Measurements from ENCODE around the gene RHCG.
"Not testable (repeated sequence)": the region's sequence is repeated elsewhere in the genome, so short reads cannot be mapped to it uniquely, and the experiment has no call there.

The RHCG gene

DNA sequence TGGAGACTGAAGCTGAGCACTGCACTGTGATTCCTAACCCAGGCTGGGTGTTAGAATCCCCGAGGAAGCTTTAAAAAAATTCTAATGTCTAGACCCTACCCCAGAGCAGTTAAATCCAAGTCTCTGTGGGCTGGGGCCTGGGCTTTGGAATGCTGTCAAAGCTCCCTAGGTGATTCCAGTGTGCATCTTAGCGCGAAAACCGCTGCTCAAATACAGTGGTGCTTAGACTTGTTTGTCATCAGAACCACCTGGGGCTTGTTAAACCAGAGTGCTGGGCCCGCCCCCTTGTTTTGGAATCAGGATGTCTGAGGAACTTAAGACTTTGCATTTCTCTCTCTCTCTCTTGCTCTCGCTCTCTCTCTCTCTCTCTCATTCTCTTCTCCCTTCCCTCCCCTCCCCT, 20.7 kb downstream of the RHCG start:
- DNase-seq: no peak

DNA sequence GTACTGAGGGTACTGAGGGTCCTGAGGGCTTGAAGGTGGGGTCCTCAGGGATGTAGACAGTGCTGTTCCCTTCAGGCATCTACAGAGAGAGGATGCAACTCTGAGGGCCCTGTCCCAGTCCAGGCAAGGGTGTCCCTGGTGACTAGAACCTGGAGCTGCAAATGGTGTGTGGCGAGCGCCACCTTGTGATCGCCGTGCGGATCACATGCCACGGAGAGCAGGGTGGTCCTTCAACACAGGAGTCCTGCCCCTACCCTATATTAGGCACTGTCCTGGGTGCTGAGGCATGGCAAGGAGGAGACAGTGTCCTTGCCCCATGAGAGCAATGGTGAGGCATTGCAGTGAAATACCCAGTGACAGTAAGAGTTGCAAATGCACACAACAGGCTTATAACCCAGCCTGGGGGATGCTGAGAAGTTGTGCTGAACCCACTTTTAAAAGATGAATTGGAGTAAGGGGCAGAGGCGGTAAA, 23.6 kb downstream of the RHCG start:
- DNase-seq: peak; percentile 17

- peak; percentile 51 for DNase-seq
These were observed 26.8 kb downstream of the RHCG start for GRCh38 chr15:89469426-89470096.

DNA sequence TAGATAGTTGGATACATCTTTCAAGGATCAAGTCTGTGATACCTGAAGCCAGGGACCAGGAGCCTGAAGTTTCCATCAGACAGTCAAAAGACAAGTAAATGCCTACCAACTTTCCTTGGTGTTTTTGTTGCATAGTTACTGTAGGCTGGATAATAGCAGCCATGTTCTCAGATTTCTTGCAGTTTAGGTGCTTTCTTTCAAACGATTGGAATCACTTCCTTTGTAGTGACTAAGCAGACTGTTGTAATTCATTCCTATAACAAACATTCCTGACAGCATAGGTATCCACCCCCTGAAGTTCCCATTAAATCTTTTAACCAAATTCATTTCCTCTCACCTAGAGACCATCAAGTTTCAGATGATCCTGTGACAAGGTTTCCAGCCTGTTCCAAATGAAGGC, 27.6 kb downstream of the RHCG start:
- DNase-seq: not testable (repeated sequence)

- DNase-seq: no peak
These were observed 33.3 kb downstream of the RHCG start for GRCh38 chr15:89463113-89463512.

- no peak for DNase-seq
These were observed 34.0 kb downstream of the RHCG start for GRCh38 chr15:89462198-89462912.

DNA sequence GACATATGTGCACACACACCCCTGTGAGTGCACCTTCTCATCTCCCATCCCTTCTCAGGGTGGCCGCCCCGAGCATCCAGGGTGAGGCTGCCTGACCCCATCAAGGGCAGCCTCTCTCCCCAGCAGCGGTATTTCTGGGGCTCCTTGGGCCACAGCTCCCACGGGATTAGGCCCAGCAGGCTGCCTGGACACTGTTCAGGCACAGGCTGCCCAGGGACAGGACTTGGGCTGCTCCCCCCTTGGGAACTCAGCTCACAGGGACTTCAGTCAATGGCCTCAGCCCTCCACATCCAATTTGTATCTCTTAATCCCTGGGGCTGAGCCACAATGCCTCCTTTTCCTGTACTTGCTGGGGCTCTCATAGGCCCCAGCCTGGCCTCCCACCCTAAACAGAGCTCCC, 35.0 kb downstream of the RHCG start:
- no peak for DNase-seq

DNA sequence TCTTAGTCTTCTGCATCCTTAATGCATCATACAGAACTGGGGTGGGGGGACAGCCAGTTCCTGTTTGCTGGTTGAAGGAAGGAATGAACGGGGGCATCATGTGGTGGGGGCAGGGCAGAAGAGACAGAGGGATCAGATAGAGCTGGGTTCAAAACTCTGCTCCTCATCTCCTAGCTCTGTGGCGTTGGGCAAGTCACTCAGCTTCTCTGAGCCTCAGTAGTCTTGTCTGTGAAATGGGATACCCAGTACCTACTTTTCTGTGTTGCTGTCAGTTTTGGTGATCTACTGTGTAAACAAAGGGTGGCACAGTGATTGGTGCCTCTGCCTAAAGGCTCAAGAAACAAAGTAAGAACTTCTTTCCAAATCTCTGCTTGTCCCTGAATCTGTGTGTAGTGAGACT, 36.3 kb downstream of the RHCG start:
- DNase-seq: no peak

DNA sequence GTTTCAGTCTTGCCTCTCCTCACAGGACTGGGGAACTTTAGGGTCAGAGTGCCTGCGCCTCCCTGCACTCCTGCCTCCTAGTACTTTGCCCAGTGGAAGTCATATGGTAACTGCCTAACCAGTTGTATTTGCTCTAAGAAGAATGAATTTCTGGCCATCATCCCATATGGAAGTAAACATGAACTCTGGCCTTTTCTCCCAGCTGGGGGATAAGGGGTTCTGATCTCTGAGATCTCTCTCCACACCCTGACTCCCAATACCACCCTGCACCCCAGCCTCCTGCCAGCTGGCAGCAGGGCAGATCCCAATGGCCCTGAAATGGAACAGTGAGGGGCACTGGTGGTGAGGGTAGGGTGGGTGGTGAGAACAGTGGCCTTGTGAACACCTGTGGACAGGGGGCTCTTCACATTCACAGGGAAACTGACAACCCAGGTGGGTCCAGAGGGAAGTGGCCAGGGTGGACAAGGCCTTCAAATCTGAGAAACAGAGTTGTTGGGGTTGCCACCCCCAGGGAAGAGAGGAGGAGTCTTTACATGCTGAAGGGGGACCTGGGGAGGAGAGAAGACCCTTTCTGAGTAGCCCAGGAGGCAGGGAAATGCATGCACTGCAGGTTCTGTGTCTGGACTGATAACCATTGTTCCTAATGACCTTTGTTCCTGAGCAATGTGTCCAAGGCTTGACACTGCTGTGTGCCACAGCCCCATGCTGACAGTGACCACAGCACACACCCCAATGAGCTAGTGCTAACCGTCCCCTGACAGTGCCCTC, 36.9 kb downstream of the RHCG start:
- no peak for DNase-seq

DNA sequence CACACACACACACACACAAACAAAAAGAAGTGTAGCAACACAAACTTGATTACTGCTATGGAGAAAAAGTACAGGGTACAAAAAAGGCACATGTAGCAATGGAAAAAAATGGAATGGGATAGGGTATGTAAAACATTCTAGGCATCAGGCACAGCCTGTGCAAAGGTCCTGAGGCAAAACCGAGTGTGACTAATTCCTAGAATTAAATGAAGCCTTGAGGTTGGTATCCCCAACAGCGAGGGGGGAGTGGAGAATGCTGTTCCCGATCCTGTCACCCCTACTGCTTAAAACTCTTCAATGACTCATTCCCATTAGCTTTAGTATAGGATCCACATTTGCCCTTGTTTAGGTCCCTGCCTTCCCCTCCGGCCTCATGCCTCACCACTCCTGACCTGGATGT, 37.9 kb downstream of the RHCG start:
- DNase-seq: no peak

GRCh38 chr15:89457086-89457485, 39.3 kb downstream of the RHCG start:
- DNase-seq: no peak

- no peak for DNase-seq
These were observed 40.8 kb downstream of the RHCG start for GRCh38 chr15:89455535-89455934.

- DNase-seq: no peak
These were observed 44.0 kb downstream of the RHCG start for GRCh38 chr15:89452330-89452836.

- DNase-seq: no peak
These were observed 44.5 kb downstream of the RHCG start for GRCh38 chr15:89451846-89452245.

- DNase-seq: no peak
These were observed 46.0 kb downstream of the RHCG start for GRCh38 chr15:89450076-89451006.

DNA sequence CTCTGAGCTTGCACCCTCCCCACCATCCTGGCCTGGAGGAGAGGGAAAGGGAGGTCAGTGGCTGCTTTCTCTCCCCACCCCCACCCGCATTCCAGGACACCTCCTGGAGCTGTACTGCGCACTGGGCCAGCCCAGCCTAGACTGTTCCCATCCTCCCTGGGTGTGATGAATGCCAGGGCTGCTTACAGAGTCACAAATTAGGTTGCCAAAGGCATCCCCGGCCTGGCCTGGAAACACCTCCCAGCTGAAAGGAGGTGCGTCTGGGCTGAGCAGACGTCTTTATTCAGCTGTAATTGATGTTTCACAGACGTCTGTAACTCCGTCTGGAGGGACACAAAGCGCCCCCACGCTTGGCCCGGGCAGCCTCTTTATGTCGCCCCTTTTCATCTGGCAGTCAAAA, 47.6 kb downstream of the RHCG start:
- no peak for DNase-seq

- no peak for DNase-seq
These were observed 48.7 kb downstream of the RHCG start for GRCh38 chr15:89447676-89448075.

- peak; percentile 8 for DNase-seq
These were observed 50.0 kb downstream of the RHCG start for GRCh38 chr15:89446255-89446891.

- DNase-seq: no peak
These were observed 50.9 kb downstream of the RHCG start for GRCh38 chr15:89445518-89445917.

DNA sequence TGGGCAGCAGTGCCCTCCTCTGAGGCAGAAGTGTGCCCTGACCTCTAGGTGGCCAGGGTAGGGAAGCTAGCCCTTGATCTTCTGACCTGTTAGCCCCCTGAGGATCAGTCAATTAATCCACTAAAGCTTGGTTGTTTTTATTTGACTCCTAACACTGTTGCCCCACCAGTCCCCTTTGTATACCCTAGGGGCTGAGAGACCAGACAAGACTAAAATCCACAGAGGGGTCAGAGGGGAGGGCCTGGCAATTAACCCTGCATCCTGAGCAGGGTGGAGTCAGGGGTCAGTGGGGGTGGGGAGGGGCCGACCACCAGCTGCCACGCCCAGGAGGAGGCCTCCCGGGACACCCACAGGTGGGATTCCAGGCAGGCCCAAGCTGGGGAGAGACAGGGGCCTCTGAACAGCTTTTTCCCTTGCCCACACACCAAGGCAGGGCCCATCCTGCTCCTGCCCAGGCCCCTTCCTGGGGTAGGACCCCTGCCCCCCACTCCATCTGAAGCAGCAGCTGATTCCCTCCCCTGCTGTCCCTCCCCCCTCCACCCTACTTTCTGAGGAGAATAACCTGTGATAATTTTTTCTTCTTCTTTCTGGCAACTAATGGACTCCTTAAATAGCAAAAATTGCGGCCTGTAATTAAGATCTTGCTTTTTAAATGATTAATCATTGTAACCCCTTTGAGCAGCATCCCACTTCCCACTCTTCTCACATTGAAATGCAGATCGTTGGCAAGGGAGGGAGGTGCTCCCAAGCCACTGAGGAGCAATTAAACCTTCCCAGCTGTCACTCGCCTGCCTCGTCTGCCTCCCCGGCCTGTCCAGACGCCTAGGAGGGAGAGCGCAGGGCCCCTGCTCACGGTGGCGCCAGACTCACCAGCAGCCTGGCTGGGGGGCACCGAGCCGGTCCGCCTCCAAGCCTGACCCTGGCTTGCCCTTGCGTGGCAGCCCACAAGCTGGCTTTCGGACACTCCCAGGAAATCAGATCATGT, 51.9 kb downstream of the RHCG start:
- DNase-seq: no peak

DNA sequence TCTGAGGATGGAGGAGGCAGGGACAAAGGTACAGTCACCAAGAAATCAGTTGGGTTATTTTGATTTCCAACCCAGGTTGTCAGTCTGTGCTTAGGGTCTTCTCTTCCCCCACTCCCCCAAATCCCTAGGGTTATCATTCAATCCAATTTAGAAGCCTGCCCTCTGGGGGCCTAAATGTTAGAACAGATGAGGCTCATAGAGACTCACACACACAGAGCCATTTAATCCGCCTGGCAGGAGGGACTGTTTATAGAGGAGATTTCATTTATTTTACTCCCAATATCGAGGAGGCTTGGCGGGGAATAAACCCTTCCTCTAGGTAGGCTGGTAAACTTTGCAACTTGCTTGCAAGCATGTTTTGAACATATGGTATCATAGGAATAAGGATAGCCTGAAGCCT, 52.8 kb downstream of the RHCG start:
- DNase-seq: no peak

All from NCI-H2227 treated with DMSO at 0.1 percent for 48 hours (cell line).